Measurements from ENCODE around the gene MAP3K8. TPM values are rescaled to one million over a fixed set of nuclear protein-coding genes. Genes with fewer than 3 reads are reported as not detected.

Gene MAP3K8
- total and polyA plus RNA-seq, 9 of the 15 experiments (the other 6 are each of a cell fraction or from before 2014, with no cell fraction given), result 6.9 to 23.6 (median 13.6) TPM

GRCh38 chr10:30434273-30435072 is 489 bp downstream of the MAP3K8 start (continued):
- TF ChIP-seq, protein P1, sequence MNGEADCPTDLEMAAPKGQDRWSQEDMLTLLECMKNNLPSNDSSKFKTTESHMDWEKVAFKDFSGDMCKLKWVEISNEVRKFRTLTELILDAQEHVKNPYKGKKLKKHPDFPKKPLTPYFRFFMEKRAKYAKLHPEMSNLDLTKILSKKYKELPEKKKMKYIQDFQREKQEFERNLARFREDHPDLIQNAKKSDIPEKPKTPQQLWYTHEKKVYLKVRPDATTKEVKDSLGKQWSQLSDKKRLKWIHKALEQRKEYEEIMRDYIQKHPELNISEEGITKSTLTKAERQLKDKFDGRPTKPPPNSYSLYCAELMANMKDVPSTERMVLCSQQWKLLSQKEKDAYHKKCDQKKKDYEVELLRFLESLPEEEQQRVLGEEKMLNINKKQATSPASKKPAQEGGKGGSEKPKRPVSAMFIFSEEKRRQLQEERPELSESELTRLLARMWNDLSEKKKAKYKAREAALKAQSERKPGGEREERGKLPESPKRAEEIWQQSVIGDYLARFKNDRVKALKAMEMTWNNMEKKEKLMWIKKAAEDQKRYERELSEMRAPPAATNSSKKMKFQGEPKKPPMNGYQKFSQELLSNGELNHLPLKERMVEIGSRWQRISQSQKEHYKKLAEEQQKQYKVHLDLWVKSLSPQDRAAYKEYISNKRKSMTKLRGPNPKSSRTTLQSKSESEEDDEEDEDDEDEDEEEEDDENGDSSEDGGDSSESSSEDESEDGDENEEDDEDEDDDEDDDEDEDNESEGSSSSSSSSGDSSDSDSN (IDR thresholded peaks at IDR 0.05; ENCODE audit: borderline replicate concordance in 1 of 2, low read depth in 2 of 2, low read length in 2 of 2), result peak; percentile 86 to 95
- TF ChIP-seq NCOA6 (IDR thresholded peaks at IDR 0.05) (0 out of 2 replicates have a peak, but pooled peaks have one; percentile 44), TAF15 (IDR thresholded peaks at IDR 0.05; ENCODE audit: low read depth, low read length) (no peak), ATF1 (CRISPR knock-in tag; IDR thresholded peaks at IDR 0.05) (no peak), ATF1 (tag; IDR thresholded peaks at IDR 0.05) (peak; percentile 66), CEBPB (tag; IDR thresholded peaks at IDR 0.05) (peak; percentile 99), ERF (CRISPR knock-in tag; IDR thresholded peaks at IDR 0.05) (no peak), ZNF778 (CRISPR knock-in tag; IDR thresholded peaks at IDR 0.05) (no peak), NR1H2 (CRISPR knock-in tag; IDR thresholded peaks at IDR 0.05) (0 out of 2 replicates have a peak, but pooled peaks have one; percentile 53), MAX (CRISPR knock-in tag; IDR thresholded peaks at IDR 0.05) (0 out of 2 replicates have a peak, but pooled peaks have one; percentile 53), PTTG1 (tag; IDR thresholded peaks at IDR 0.05; ENCODE audit: low read depth) (no peak), ZBTB43 (CRISPR knock-in tag; IDR thresholded peaks at IDR 0.05) (no peak), FOXA3 (CRISPR knock-in tag; conservative IDR thresholded peaks at IDR 0.05 in 1 of 2, IDR thresholded peaks at IDR 0.05 in 1 of 2) (peak in 1 of 2 experiments; percentile 40; a peak in 1 of 4 replicates)
- TF ChIP-seq, protein P2, sequence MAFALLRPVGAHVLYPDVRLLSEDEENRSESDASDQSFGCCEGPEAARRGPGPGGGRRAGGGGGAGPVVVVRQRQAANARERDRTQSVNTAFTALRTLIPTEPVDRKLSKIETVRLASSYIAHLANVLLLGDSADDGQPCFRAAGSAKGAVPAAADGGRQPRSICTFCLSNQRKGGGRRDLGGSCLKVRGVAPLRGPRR (CRISPR knock-in tag; IDR thresholded peaks at IDR 0.05), result no peak
- TF ChIP-seq, protein P3, sequence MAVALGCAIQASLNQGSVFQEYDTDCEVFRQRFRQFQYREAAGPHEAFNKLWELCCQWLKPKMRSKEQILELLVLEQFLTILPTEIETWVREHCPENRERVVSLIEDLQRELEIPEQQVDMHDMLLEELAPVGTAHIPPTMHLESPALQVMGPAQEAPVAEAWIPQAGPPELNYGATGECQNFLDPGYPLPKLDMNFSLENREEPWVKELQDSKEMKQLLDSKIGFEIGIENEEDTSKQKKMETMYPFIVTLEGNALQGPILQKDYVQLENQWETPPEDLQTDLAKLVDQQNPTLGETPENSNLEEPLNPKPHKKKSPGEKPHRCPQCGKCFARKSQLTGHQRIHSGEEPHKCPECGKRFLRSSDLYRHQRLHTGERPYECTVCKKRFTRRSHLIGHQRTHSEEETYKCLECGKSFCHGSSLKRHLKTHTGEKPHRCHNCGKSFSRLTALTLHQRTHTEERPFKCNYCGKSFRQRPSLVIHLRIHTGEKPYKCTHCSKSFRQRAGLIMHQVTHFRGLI (CRISPR knock-in tag; IDR thresholded peaks at IDR 0.05), result no peak
